Caco-2 (cell line): ENCODE data around the gene RAB12. TPM values are rescaled to one million over a fixed set of nuclear protein-coding genes. Genes with fewer than 3 reads are reported as not detected.

Source experiments
- BruUV-seq: library from RNA; stranded (reverse); fragments of 400-500 nt; replicated peaks from 2 replicates; lab custom pipeline; 2021; lab: Mats Ljungman, UMichigan
- CTCF ChIA-PET: fragments of 300-600 bp; sonication (Branson Sonifier 250); formaldehyde crosslinking; loops from one replicate; lab custom pipeline; 2022; ENCODE audit warnings: antibody characterized with exemption; lab: Charles Lee
- POLR2A ChIA-PET: fragments of 300-600 bp; sonication (Branson Sonifier 250); formaldehyde crosslinking; loops from one replicate; lab custom pipeline; 2022; ENCODE audit warnings: antibody characterized with exemption; lab: Charles Lee
- DNase-seq, 2 experiments: peaks; one replicate each; pipeline versions ENCODE4 v3.0.0 to v3.0.0-alpha.2; 2020 to 2022
- H3K27me3 ChIP-seq: replicated peaks from 2 replicates; pipeline ENCODE4 v1.6.0; 2011; ENCODE audit warnings: low read length; ENCODE audit not compliant: control insufficient read depth, insufficient read depth
- H3K36me3 ChIP-seq: 2 replicates; pipeline ENCODE4 v1.5.1; 2011; ENCODE audit warnings: low read length; ENCODE audit not compliant: control insufficient read depth, insufficient read depth
- H3K4me1 ChIP-seq: fragments of 250-450 bp; sonication (Bioruptor Pico); 2 replicates; pipeline ENCODE4 v1.5.1; 2020; ENCODE audit warnings: mild to moderate bottlenecking
- H3K4me3 ChIP-seq: 2 replicates; pipeline ENCODE4 v1.5.1; 2011; ENCODE audit warnings: low read depth, mild to moderate bottlenecking, control low read depth, low read length
- H3K9me3 ChIP-seq: fragments of 250-450 bp; sonication (Bioruptor Pico); 2 replicates; pipeline ENCODE4 v1.5.1; 2020; ENCODE audit warnings: mild to moderate bottlenecking, moderate library complexity
- H3K27ac Mint-ChIP-seq: one replicate; pipeline ENCODE4 v1.8.0; 2022; ENCODE audit warnings: mixed read lengths; ENCODE audit not compliant: unreplicated experiment
- H3K27me3 Mint-ChIP-seq: one replicate; pipeline ENCODE4 v1.8.0; 2022; ENCODE audit warnings: mixed read lengths; ENCODE audit not compliant: insufficient read depth, unreplicated experiment
- H3K36me3 Mint-ChIP-seq: one replicate; pipeline ENCODE4 v1.8.0; 2022; ENCODE audit warnings: mild to moderate bottlenecking, mixed read lengths; ENCODE audit not compliant: insufficient read depth, unreplicated experiment
- H3K4me1 Mint-ChIP-seq: one replicate; pipeline ENCODE4 v1.8.0; 2022; ENCODE audit warnings: low read depth, mixed read lengths; ENCODE audit not compliant: unreplicated experiment
- H3K4me3 Mint-ChIP-seq: one replicate; pipeline ENCODE4 v1.8.0; 2022; ENCODE audit warnings: mild to moderate bottlenecking, moderate library complexity, mixed read lengths; ENCODE audit not compliant: unreplicated experiment
- H3K9me3 Mint-ChIP-seq: one replicate; pipeline ENCODE4 v1.8.0; 2022; ENCODE audit warnings: mixed read lengths; ENCODE audit not compliant: unreplicated experiment
- intact Hi-C: fragments of 100-400 bp; cut with micrococcal nuclease; formaldehyde crosslinking; loops from one replicate; pipeline ENCODE4 v1.10.0; 2022; ENCODE audit not compliant: unreplicated experiment
- total RNA-seq: library from RNA; stranded (reverse); gene quantifications from 2 replicates; pipeline ENCODE4 v1.2.3, GENCODE V29; 2022
- TF ChIP-seq, protein P1 (sequence below), 2 experiments: fragments of 200-600 bp in 1 of 2; IDR thresholded peaks; 1 replicate in 1 of 2; 2 replicates in 1 of 2; pipeline versions ENCODE4 v1.5.1 to v1.8.0; 2011 to 2022; ENCODE audit warnings: antibody characterized with exemption in 1 of 2, control low read depth in 1 of 2, inconsistent platforms in 1 of 2, low read depth in 1 of 2, low read length in 1 of 2, mild to moderate bottlenecking in 1 of 2, moderate library complexity in 1 of 2; ENCODE audit not compliant: insufficient read depth in 1 of 2, severe bottlenecking in 1 of 2, unreplicated experiment in 1 of 2

The RAB12 gene
- total RNA-seq, 1 experiment from 2014 or later, result 42.8 TPM

DNA sequence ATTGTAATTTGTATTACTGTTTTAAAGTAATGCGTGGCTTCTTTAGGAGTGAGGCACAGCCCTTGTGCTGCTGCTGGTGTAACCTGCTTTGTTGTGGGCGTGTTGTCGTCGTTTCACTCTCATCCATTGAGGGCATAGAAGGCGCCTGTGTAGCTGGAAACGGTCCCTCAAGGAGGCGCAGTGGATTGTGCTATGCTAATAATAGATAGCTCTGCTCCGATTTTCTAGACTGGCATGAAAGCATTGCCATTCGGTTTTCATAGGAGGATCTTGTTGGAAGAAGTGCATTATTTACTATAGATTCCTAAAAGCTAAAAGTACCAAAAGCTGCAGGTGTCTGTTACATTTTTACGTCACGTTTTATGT, 17.9 kb downstream of the RAB12 start:
- H3K27ac Mint-ChIP-seq, result no peak overlapping the region
- Histone ChIP-seq H3K27me3 (no peaks in the 10 kb centered on the region), H3K36me3 (0 out of 2 replicates have a peak, but pooled peaks cover 1% of the 10 kb centered on the region), H3K9me3 (no peaks in the 10 kb centered on the region), H3K4me1 (no peaks in the 10 kb centered on the region), H3K4me3 (no peak overlapping the region)
- ChIA-PET POLR2A (no interaction called here), CTCF (no interaction called here)
- H3K9me3 Mint-ChIP-seq, result no peaks in the 10 kb centered on the region
- no peak overlapping the region for H3K4me3 Mint-ChIP-seq
- intact Hi-C loops, result no loop called here
- H3K36me3 Mint-ChIP-seq, result peaks cover 27% of the 10 kb centered on the region
- TF ChIP-seq, protein P1, sequence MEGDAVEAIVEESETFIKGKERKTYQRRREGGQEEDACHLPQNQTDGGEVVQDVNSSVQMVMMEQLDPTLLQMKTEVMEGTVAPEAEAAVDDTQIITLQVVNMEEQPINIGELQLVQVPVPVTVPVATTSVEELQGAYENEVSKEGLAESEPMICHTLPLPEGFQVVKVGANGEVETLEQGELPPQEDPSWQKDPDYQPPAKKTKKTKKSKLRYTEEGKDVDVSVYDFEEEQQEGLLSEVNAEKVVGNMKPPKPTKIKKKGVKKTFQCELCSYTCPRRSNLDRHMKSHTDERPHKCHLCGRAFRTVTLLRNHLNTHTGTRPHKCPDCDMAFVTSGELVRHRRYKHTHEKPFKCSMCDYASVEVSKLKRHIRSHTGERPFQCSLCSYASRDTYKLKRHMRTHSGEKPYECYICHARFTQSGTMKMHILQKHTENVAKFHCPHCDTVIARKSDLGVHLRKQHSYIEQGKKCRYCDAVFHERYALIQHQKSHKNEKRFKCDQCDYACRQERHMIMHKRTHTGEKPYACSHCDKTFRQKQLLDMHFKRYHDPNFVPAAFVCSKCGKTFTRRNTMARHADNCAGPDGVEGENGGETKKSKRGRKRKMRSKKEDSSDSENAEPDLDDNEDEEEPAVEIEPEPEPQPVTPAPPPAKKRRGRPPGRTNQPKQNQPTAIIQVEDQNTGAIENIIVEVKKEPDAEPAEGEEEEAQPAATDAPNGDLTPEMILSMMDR (IDR thresholded peaks at IDR 0.05; ENCODE audit: insufficient read depth in 1 of 2, low read depth in 1 of 2, low read length in 1 of 2, severe bottlenecking in 1 of 2, unreplicated experiment in 1 of 2), result no peak
- no TSS peak for BruUV-seq
- H3K27me3 Mint-ChIP-seq, result no peaks in the 10 kb centered on the region
- no peak for DNase-seq
- H3K4me1 Mint-ChIP-seq, result no peaks in the 10 kb centered on the region

DNA sequence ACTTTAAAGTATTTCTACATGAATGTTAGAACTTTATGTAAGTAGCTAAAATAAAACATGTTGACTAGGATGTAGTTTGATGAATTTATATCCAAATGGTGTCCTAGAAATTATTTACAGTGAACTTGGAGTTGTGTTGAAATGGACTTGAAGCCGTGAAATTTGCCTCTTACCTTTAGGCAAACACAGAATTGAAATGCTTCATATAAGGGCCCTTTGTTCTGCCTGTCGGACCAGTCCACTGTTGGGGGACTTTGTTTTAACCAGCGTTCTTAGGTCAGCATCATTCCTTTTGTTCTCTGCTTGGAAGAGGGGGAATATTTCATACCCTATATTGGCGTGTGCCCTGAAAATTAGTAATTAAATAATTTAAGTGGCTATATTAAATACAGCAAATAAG, 18.3 kb downstream of the RAB12 start:
- BruUV-seq, result no TSS peak
- H3K4me1 ChIP-seq, result no peaks in the 10 kb centered on the region
- intact Hi-C loops, result no loop called here
- H3K27ac Mint-ChIP-seq, result no peak overlapping the region
- no peak for DNase-seq
- no peak overlapping the region for H3K4me3 Mint-ChIP-seq
- 0 out of 2 replicates have a peak, but pooled peaks cover 1% of the 10 kb centered on the region for H3K36me3 ChIP-seq
- H3K27me3 Mint-ChIP-seq, result no peaks in the 10 kb centered on the region
- no peaks in the 10 kb centered on the region for H3K9me3 Mint-ChIP-seq
- H3K4me1 Mint-ChIP-seq, result no peaks in the 10 kb centered on the region
- ChIA-PET CTCF (no interaction called here), POLR2A (no interaction called here)
- H3K4me3 ChIP-seq, result no peak overlapping the region
- TF ChIP-seq, protein P1 (IDR thresholded peaks at IDR 0.05; ENCODE audit: insufficient read depth in 1 of 2, low read depth in 1 of 2, low read length in 1 of 2, severe bottlenecking in 1 of 2, unreplicated experiment in 1 of 2), result no peak
- H3K36me3 Mint-ChIP-seq, result peaks cover 22% of the 10 kb centered on the region
- H3K9me3 ChIP-seq, result no peaks in the 10 kb centered on the region
- H3K27me3 ChIP-seq, result no peaks in the 10 kb centered on the region

- BruUV-seq, result no TSS peak
- Mint-ChIP-seq H3K27me3 (no peaks in the 10 kb centered on the region), H3K27ac (no peak overlapping the region), H3K36me3 (peaks cover 32% of the 10 kb centered on the region), H3K4me3 (no peak overlapping the region), H3K9me3 (no peaks in the 10 kb centered on the region), H3K4me1 (no peaks in the 10 kb centered on the region)
- DNase-seq, result no peak
- H3K4me3 ChIP-seq, result no peak overlapping the region
- H3K4me1 ChIP-seq, result no peaks in the 10 kb centered on the region
- intact Hi-C loops, result no loop called here
- peaks cover 3% of the 10 kb centered on the region; the same call in 1 of the 2 replicates for H3K36me3 ChIP-seq
- ChIA-PET CTCF (no interaction called here), POLR2A (no interaction called here)
- TF ChIP-seq, protein P1 (IDR thresholded peaks at IDR 0.05; ENCODE audit: insufficient read depth in 1 of 2, low read depth in 1 of 2, low read length in 1 of 2, severe bottlenecking in 1 of 2, unreplicated experiment in 1 of 2), result no peak
- H3K9me3 ChIP-seq, result no peaks in the 10 kb centered on the region
- H3K27me3 ChIP-seq, result no peaks in the 10 kb centered on the region
Observed at GRCh38 chr18:8629602-8630001, 20.4 kb downstream of the RAB12 start.
